Osteocyte (in vitro differentiated cells): Measurements from ENCODE around the gene MLX. TPM values are rescaled to one million over a fixed set of nuclear protein-coding genes. Genes with fewer than 3 reads are reported as not detected.

Experiments
- DNase-seq: peaks from one replicate; pipeline ENCODE4 v3.0.0; 2021; ENCODE audit warnings: mixed read lengths; ENCODE audit not compliant: unreplicated experiment; ENCODE audit errors: extremely low spot score
- H3K27ac Mint-ChIP-seq: one replicate; pipeline ENCODE4 v1.8.0; 2021; ENCODE audit warnings: mild to moderate bottlenecking, mixed read lengths; ENCODE audit not compliant: unreplicated experiment
- H3K27me3 Mint-ChIP-seq: one replicate; pipeline ENCODE4 v1.8.0; 2021; ENCODE audit warnings: mixed read lengths; ENCODE audit not compliant: unreplicated experiment
- H3K36me3 Mint-ChIP-seq: one replicate; pipeline ENCODE4 v1.8.0; 2021; ENCODE audit warnings: mixed read lengths; ENCODE audit not compliant: unreplicated experiment
- H3K4me1 Mint-ChIP-seq: one replicate; pipeline ENCODE4 v1.8.0; 2021; ENCODE audit warnings: mixed read lengths; ENCODE audit not compliant: unreplicated experiment
- H3K4me3 Mint-ChIP-seq: one replicate; pipeline ENCODE4 v1.8.0; 2021; ENCODE audit warnings: mild to moderate bottlenecking, moderate library complexity, mixed read lengths; ENCODE audit not compliant: unreplicated experiment
- H3K9me3 Mint-ChIP-seq: one replicate; pipeline ENCODE4 v1.8.0; 2021; ENCODE audit warnings: mixed read lengths; ENCODE audit not compliant: unreplicated experiment
- total RNA-seq: library from RNA; stranded (reverse); gene quantifications from 2 replicates; pipeline ENCODE4 v1.2.1, GENCODE V29; 2021
- TF ChIP-seq, protein P1 (sequence below): fragments of 200-600 bp; sonication (generic); IDR thresholded peaks from 2 replicates; pipeline ENCODE4 v1.5.0; 2021; ENCODE audit warnings: antibody characterized with exemption, mild to moderate bottlenecking, moderate library complexity

The MLX gene
- total RNA-seq, 1 donor from 2014 or later = 34.6 TPM

DNA sequence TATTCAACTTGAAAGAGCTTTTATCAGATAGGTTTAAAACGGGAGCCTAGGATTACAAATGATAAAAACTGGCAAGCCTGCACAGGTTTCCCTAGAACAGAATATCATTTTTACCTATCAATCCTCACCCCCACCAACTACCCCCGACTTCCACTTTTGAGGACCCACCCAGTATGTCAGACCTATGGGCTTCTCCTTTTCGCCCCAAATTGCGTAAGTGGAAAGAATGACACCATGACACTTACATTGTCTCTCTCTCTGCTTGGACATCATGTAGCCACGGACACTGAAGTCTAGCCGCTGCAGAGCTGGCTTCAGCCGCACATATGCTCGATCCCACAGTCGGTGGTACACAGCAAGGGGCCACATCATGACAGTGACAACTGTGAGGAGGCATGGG lies 18.0 kb downstream of the MLX start:
- Mint-ChIP-seq H3K9me3 (no peaks in the 10 kb centered on the region), H3K4me3 (no peak overlapping the region), H3K36me3 (peaks cover 45% of the 10 kb centered on the region), H3K27ac (no peak overlapping the region), H3K4me1 (peaks cover 2% of the 10 kb centered on the region), H3K27me3 (no peaks in the 10 kb centered on the region)
- DNase-seq = no peak
- TF ChIP-seq, protein P1, sequence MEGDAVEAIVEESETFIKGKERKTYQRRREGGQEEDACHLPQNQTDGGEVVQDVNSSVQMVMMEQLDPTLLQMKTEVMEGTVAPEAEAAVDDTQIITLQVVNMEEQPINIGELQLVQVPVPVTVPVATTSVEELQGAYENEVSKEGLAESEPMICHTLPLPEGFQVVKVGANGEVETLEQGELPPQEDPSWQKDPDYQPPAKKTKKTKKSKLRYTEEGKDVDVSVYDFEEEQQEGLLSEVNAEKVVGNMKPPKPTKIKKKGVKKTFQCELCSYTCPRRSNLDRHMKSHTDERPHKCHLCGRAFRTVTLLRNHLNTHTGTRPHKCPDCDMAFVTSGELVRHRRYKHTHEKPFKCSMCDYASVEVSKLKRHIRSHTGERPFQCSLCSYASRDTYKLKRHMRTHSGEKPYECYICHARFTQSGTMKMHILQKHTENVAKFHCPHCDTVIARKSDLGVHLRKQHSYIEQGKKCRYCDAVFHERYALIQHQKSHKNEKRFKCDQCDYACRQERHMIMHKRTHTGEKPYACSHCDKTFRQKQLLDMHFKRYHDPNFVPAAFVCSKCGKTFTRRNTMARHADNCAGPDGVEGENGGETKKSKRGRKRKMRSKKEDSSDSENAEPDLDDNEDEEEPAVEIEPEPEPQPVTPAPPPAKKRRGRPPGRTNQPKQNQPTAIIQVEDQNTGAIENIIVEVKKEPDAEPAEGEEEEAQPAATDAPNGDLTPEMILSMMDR = no peak

DNA sequence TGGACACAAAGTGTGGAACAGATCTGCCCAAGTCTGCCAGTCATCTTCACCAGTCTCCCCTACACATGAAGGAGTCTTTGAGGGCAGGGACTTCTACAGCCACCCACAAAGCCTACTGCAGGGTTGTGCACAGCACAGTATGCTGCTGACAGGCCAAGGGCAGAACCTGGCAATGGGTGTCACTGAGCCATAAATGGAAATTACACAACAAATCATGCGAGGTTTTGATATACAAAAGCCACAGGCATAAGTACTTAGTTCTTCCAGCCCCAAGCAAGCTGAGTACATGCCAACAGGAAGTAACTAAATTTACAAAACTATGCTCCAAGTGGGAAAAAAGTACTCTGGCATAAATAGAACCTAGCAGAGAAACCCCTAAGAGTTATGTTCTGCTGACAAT lies 18.5 kb downstream of the MLX start:
- H3K4me3 Mint-ChIP-seq = no peak overlapping the region

DNA sequence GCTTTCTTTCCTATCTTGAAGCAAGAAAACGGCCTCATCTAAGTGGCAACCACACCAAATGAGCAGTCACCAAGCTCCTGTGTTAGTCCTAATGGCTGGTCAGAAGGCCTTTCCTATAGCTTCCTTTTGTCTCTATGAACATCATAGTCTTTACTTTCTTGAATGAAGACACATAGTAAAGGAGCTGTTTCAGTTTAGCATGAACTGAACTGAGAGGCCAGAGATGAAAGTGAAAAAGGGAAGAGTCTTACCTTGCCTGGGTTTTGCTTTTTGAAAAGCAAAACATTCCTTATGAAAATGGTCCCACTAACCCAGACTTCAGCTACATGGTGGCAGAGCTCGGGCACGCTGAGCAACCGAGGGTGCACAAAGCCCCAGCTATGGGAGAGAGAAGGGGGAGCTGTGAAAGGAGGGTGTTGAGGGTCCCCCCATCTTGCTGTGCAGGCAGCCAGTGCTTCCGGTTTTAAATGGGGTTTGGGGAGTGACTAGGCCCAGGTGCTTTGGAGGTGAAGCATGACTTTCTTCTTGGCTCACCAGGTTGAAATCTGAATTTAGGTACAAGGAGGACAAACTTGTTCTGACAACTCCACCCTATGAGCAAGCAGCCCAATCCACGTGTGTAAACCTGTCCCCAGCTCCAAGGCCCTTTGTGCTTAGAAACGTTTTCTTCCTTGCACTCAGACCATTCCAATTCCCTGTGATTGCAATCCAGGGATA lies 19.8 kb downstream of the MLX start:
- Mint-ChIP-seq H3K36me3 (peaks cover 48% of the 10 kb centered on the region), H3K27ac (no peak overlapping the region), H3K4me1 (peaks cover 2% of the 10 kb centered on the region)

More for the DNA sequence above, 18.5 kb downstream of the MLX start:
- peaks cover 2% of the 10 kb centered on the region for H3K4me1 Mint-ChIP-seq
- no peak overlapping the region for H3K27ac Mint-ChIP-seq
- no peaks in the 10 kb centered on the region for H3K27me3 Mint-ChIP-seq
- TF ChIP-seq, protein P1 = no peak
- DNase-seq = no peak
- H3K36me3 Mint-ChIP-seq = peaks cover 46% of the 10 kb centered on the region
- H3K9me3 Mint-ChIP-seq = no peaks in the 10 kb centered on the region

DNA sequence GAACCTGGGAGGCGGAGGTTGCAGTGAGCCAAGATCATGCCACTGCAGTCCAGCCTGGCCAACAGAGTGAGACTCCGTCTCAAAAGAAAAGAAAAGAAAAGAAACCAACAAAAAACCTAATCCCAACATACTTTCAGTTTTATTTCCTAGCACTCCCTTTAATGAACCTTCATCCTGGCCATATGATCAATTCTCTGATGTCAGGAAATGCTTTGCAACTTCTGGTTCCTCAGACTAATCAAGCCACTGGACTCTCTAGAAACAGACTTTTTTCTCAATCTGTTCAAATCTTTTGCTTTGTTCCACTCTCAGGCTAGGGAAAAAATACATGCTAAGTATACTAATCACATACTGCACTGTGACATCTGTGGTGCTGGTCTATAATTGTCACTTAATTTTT lies 24.0 kb downstream of the MLX start:
- Mint-ChIP-seq H3K36me3 (peaks cover 34% of the 10 kb centered on the region), H3K27me3 (no peaks in the 10 kb centered on the region), H3K4me1 (peaks cover 2% of the 10 kb centered on the region), H3K9me3 (no peaks in the 10 kb centered on the region), H3K27ac (no peak overlapping the region), H3K4me3 (no peak overlapping the region)
- TF ChIP-seq, protein P1 = no peak
- DNase-seq = no peak

More for the DNA sequence above, 19.8 kb downstream of the MLX start:
- Mint-ChIP-seq H3K27me3 (no peaks in the 10 kb centered on the region), H3K9me3 (no peaks in the 10 kb centered on the region), H3K4me3 (no peak overlapping the region)
- DNase-seq = no peak
- TF ChIP-seq, protein P1 = no peak

DNA sequence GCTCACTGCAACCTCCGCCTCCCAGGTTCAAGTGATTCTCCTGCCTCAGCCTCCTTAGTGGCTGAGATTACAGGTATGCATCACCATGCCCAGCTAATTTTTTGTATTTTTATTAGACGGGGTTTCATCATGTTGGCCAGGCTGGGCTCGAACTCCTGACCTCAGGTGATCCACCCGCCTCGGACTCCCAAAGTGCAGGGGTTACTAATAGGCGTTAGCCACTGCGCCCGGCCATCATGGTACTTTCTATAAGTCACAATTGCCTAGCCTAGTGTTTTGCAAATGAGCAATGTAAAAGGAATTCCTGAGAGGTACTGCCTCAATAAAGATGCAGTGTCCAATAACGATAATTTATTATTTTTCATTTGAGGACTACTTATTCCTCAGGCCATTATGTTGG lies 24.5 kb downstream of the MLX start:
- TF ChIP-seq, protein P1 = no peak
- Mint-ChIP-seq H3K36me3 (peaks cover 31% of the 10 kb centered on the region), H3K4me3 (no peak overlapping the region), H3K4me1 (peaks cover 2% of the 10 kb centered on the region), H3K9me3 (no peaks in the 10 kb centered on the region), H3K27ac (no peak overlapping the region), H3K27me3 (no peaks in the 10 kb centered on the region)
- no peak for DNase-seq
